ENCODE results near the gene EVC. TPM values are rescaled to one million over a fixed set of nuclear protein-coding genes. Genes with fewer than 3 reads are reported as not detected.

The EVC gene
- 67.8 and 69.1 TPM in 2 replicates for total RNA-seq

GRCh38 chr4:5710961-5711478, at the start of gene EVC:
Gene EVC, plus strand, starts transcription at chr4:5711201. Its CDS starts 180 bp downstream, at chr4:5711381.
- no peak for TF ChIP-seq CTCF (IDR thresholded peaks at IDR 0.05; ENCODE audit: extremely low read depth, low read depth, low read length)
- Histone ChIP-seq H3K79me2 (ENCODE audit: insufficient read depth, low read length) (peaks cover 60% of the 10 kb centered on the region), H2AFZ (ENCODE audit: low read length) (peak within 1 kb of the TSS; percentile 93), H3K27me3 (ENCODE audit: insufficient read depth, low read length) (no peaks in the 10 kb centered on the region), H3K36me3 (ENCODE audit: insufficient read depth, low read length) (peaks cover 5% of the 10 kb centered on the region), H3K4me3 (ENCODE audit: insufficient read depth, low read length) (peak within 1 kb of the TSS; percentile 89), H3K27ac (ENCODE audit: low read depth, low read length) (peak within 1 kb of the TSS; percentile 98), H3K4me1 (ENCODE audit: insufficient read depth, low read length) (peaks cover 38% of the 10 kb centered on the region), H3K4me2 (ENCODE audit: insufficient read depth, low read length) (peak within 1 kb of the TSS; percentile 99), H4K20me1 (ENCODE audit: insufficient read depth, low read length) (peaks cover 35% of the 10 kb centered on the region), H3K9me3 (ENCODE audit: low read depth, low read length) (no peaks in the 10 kb centered on the region)
- DNase-seq (ENCODE audit: insufficient read length, low spot score, missing footprints): peak; percentile 99

GRCh38 chr4:5661237-5661636, 49.8 kb upstream of the EVC start:
- no peaks in the 10 kb centered on the region for H3K9me3 ChIP-seq (ENCODE audit: low read depth, low read length)
- H4K20me1 ChIP-seq (ENCODE audit: insufficient read depth, low read length): no peaks in the 10 kb centered on the region
- no peak overlapping the region for H2AFZ ChIP-seq (ENCODE audit: low read length)
- H3K27me3 ChIP-seq (ENCODE audit: insufficient read depth, low read length): no peaks in the 10 kb centered on the region
- H3K4me3 ChIP-seq (ENCODE audit: insufficient read depth, low read length): no peak overlapping the region
- H3K4me2 ChIP-seq (ENCODE audit: insufficient read depth, low read length): no peak overlapping the region
- peaks cover 28% of the 10 kb centered on the region for H3K36me3 ChIP-seq (ENCODE audit: insufficient read depth, low read length)
- TF ChIP-seq CTCF (IDR thresholded peaks at IDR 0.05; ENCODE audit: extremely low read depth, low read depth, low read length): no peak
- DNase-seq (ENCODE audit: insufficient read length, low spot score, missing footprints): no peak
- no peaks in the 10 kb centered on the region for H3K4me1 ChIP-seq (ENCODE audit: insufficient read depth, low read length)
- no peaks in the 10 kb centered on the region for H3K79me2 ChIP-seq (ENCODE audit: insufficient read depth, low read length)
- H3K27ac ChIP-seq (ENCODE audit: low read depth, low read length): no peak overlapping the region

GRCh38 chr4:5662555-5662954, 48.4 kb upstream of the EVC start:
- Histone ChIP-seq H2AFZ (ENCODE audit: low read length) (no peak overlapping the region), H3K27me3 (ENCODE audit: insufficient read depth, low read length) (no peaks in the 10 kb centered on the region), H3K9me3 (ENCODE audit: low read depth, low read length) (no peaks in the 10 kb centered on the region), H3K27ac (ENCODE audit: low read depth, low read length) (no peak overlapping the region), H4K20me1 (ENCODE audit: insufficient read depth, low read length) (no peaks in the 10 kb centered on the region), H3K4me3 (ENCODE audit: insufficient read depth, low read length) (no peak overlapping the region), H3K4me1 (ENCODE audit: insufficient read depth, low read length) (no peaks in the 10 kb centered on the region), H3K36me3 (ENCODE audit: insufficient read depth, low read length) (peaks cover 22% of the 10 kb centered on the region), H3K79me2 (ENCODE audit: insufficient read depth, low read length) (no peaks in the 10 kb centered on the region), H3K4me2 (ENCODE audit: insufficient read depth, low read length) (no peak overlapping the region)
- DNase-seq (ENCODE audit: insufficient read length, low spot score, missing footprints): no peak
- no peak for TF ChIP-seq CTCF (IDR thresholded peaks at IDR 0.05; ENCODE audit: extremely low read depth, low read depth, low read length)

DNA sequence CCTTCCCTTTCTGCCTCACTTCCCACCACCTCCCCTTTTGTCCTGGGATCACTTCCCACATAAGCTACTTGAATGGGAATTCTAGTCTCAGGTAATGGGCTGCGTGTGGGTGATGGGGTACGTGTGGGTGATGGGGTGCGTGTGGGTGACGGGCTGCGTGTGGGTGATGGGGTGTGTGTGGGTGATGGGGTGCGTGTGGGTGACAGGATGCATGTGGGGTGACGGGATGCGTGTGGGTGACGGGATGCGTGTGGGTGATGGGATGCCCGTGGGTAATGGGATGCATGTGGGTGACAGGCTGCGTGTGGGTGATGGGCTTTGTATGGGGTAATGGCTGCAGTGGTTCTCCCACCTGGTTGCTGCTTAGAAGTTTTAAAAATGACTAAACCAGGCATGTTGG, 46.2 kb upstream of the EVC start:
- Histone ChIP-seq H4K20me1 (ENCODE audit: insufficient read depth, low read length) (no peaks in the 10 kb centered on the region), H3K36me3 (ENCODE audit: insufficient read depth, low read length) (peaks cover 22% of the 10 kb centered on the region), H3K4me2 (ENCODE audit: insufficient read depth, low read length) (no peak overlapping the region)

More for the DNA sequence above, 46.2 kb upstream of the EVC start:
- TF ChIP-seq CTCF (IDR thresholded peaks at IDR 0.05; ENCODE audit: extremely low read depth, low read depth, low read length): no peak
- DNase-seq (ENCODE audit: insufficient read length, low spot score, missing footprints): no peak
- Histone ChIP-seq H3K4me3 (ENCODE audit: insufficient read depth, low read length) (no peak overlapping the region), H2AFZ (ENCODE audit: low read length) (no peak overlapping the region), H3K27ac (ENCODE audit: low read depth, low read length) (no peak overlapping the region), H3K9me3 (ENCODE audit: low read depth, low read length) (no peaks in the 10 kb centered on the region), H3K79me2 (ENCODE audit: insufficient read depth, low read length) (peaks cover 9% of the 10 kb centered on the region), H3K27me3 (ENCODE audit: insufficient read depth, low read length) (no peaks in the 10 kb centered on the region), H3K4me1 (ENCODE audit: insufficient read depth, low read length) (no peaks in the 10 kb centered on the region)
